Tibial artery (tissue), 4 donors: ENCODE results near the gene SLC25A4.
"Not testable (repeated sequence)": the region's sequence is repeated elsewhere in the genome, so short reads cannot be mapped to it uniquely, and the experiment has no call there.

Experiments used
- DNase-seq, 2 donors: peaks; one replicate each; pipeline ENCODE4 v3.0.0-alpha.2; 2019
- H3K27ac ChIP-seq, 2 donors: fragments of 200-600 bp; sonication (generic) in 1 of 2; 1 replicate in 1 of 2; 2 replicates in 1 of 2; pipeline ENCODE4 v1.5.1; 2018 to 2019; ENCODE audit warnings: mild to moderate bottlenecking in 1 of 2
- H3K27me3 ChIP-seq, 2 donors: fragments of 200-600 bp; sonication (generic) in 1 of 2; one replicate each; pipeline versions ENCODE4 v1.5.1 to v1.6.0; 2016 to 2019
- H3K36me3 ChIP-seq, 3 donors: fragments of 200-600 bp; sonication (generic) in 2 of 3; one replicate each; pipeline ENCODE4 v1.5.1; 2016 to 2019; ENCODE audit warnings: mild to moderate bottlenecking in 2 of 3
- H3K4me1 ChIP-seq, 4 donors: fragments of 200-600 bp; sonication (generic) in 2 of 4; 1 replicate in 3 of 4; 2 replicates in 1 of 4; pipeline ENCODE4 v1.5.1; 2016 to 2019
- H3K4me3 ChIP-seq, 2 donors: fragments of 200-600 bp; sonication (generic) in 1 of 2; 1 replicate in 1 of 2; 2 replicates in 1 of 2; pipeline ENCODE4 v1.5.1; 2018 to 2019; ENCODE audit warnings: mild to moderate bottlenecking in 2 of 2
- H3K9me3 ChIP-seq, 3 donors: fragments of 200-600 bp; sonication (generic) in 1 of 3; one replicate each; pipeline ENCODE4 v1.5.1; 2016 to 2019
- CTCF ChIP-seq, 2 experiments: fragments of 200-600 bp in 1 of 2; fragments of 450-650 bp in 1 of 2; IDR thresholded peaks; one replicate each; pipeline ENCODE4 v1.5.1; 2017 to 2019; ENCODE audit warnings: antibody characterized with exemption in 2 of 2, mild to moderate bottlenecking in 1 of 2, moderate library complexity in 1 of 2
- intact Hi-C: fragments of 100-400 bp; cut with DNase I; formaldehyde crosslinking; loops from one replicate; pipeline ENCODE4 v1.15.0; 2023; ENCODE audit warnings: low total_unique reads

SLC25A4 gene

GRCh38 chr4:185113340-185113739 is 29.7 kb upstream of the SLC25A4 start:
- no peak for TF ChIP-seq CTCF (IDR thresholded peaks at IDR 0.05)
- DNase-seq, result no peak
- H3K27ac ChIP-seq, result no peak overlapping the region

GRCh38 chr4:185115827-185116232 is 27.2 kb upstream of the SLC25A4 start:
- Histone ChIP-seq H3K27ac (no peak overlapping the region), H3K4me3 (no peak overlapping the region)
- no peak for TF ChIP-seq CTCF (IDR thresholded peaks at IDR 0.05)

More at GRCh38 chr4:185113340-185113739, 29.7 kb upstream of the SLC25A4 start:
- Histone ChIP-seq H3K27me3 (no peaks in the 10 kb centered on the region), H3K9me3 (no peaks in the 10 kb centered on the region), H3K36me3 (no peaks in the 10 kb centered on the region), H3K4me3 (no peak overlapping the region), H3K4me1 (peaks cover 0 to 30% (median 18%) of the 10 kb centered on the region in 4 donors)
- intact Hi-C loops, result no loop called here

DNA sequence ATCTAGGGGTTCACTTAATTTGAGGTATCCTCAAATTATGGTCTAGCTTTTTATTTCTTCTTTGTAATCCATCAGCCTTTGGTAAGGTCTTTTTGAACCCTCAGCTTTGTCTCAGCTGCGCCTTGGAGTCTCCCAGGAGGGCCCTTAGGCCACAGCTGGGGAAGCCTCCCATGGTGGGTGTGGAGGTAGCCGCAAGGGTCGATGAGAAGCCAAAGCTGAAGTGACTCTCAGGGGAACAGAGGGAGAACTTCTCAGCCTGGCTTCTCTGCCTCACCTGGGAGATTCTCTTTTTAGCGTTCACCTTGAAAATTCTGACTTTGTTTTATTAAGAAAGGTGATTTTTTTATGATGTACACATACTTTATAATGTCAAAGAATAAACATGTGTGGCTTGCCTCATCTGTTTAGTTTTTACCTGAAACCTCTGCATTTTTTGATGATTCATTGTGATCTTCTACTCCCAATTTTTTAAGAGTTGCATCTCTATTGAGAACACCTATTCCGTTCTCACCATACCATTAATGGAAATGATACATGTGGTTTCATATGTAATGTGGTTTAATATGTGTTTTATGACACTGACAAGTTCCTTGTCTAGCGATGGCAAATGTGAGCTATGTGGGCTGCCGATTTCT is 25.6 kb upstream of the SLC25A4 start:
- Histone ChIP-seq H3K4me1 (peaks cover 0 to 18% (median 12%) of the 10 kb centered on the region in 4 donors), H3K4me3 (no peak overlapping the region), H3K27me3 (no peaks in the 10 kb centered on the region), H3K9me3 (no peaks in the 10 kb centered on the region), H3K27ac (no peak overlapping the region), H3K36me3 (no peaks in the 10 kb centered on the region)
- DNase-seq, result no peak
- no peak for TF ChIP-seq CTCF (IDR thresholded peaks at IDR 0.05)
- intact Hi-C loops, result no loop called here

More at GRCh38 chr4:185115827-185116232, 27.2 kb upstream of the SLC25A4 start:
- H3K4me1 ChIP-seq, result peaks cover 0 to 30% (median 18%) of the 10 kb centered on the region in 4 donors
- peak in 1 of 2 donors; percentile 67 for DNase-seq
- no peaks in the 10 kb centered on the region for H3K27me3 ChIP-seq
- intact Hi-C loops, result no loop called here
- H3K36me3 ChIP-seq, result no peaks in the 10 kb centered on the region
- H3K9me3 ChIP-seq, result no peaks in the 10 kb centered on the region

- no peak for TF ChIP-seq CTCF (IDR thresholded peaks at IDR 0.05)
- intact Hi-C loops, result no loop called here
- Histone ChIP-seq H3K4me1 (peaks cover 0 to 7% (median 6%) of the 10 kb centered on the region in 4 donors), H3K36me3 (no peaks in the 10 kb centered on the region), H3K27me3 (no peaks in the 10 kb centered on the region), H3K4me3 (no peak overlapping the region), H3K27ac (no peak overlapping the region), H3K9me3 (no peaks in the 10 kb centered on the region)
- DNase-seq, result no peak
Observed at GRCh38 chr4:185118876-185119275, 24.2 kb upstream of the SLC25A4 start.

DNA sequence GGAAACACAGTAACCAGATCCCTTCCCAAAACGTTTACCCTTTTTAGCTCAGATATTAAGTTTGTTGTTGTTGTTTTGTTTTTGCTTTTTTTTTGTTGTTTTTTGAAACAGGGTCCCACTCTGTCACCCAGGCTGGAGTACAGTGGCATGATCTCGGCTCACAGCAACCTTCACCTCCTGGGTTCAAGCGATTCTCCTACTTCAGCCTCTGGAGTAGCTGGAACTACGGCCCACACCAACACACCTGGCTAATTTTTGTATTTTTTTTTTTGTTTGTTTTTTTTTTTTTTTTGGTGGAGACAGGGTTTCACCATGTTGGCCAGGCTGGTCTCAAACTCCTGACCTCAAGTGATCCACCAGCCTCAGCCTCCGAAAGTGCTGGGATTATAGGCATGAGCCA is 23.6 kb upstream of the SLC25A4 start:
- H3K27me3 ChIP-seq, H3K4me3 ChIP-seq, H3K27ac ChIP-seq, H3K9me3 ChIP-seq, H3K4me1 ChIP-seq, DNase-seq, intact Hi-C loops, H3K36me3 ChIP-seq: not testable (repeated sequence)

GRCh38 chr4:185119927-185120630 is 23.0 kb upstream of the SLC25A4 start:
- TF ChIP-seq CTCF (IDR thresholded peaks at IDR 0.05), result no peak
- Histone ChIP-seq H3K4me1 (peaks cover 0 to 7% (median 6%) of the 10 kb centered on the region in 4 donors), H3K27ac (no peak overlapping the region), H3K4me3 (no peak overlapping the region), H3K36me3 (no peaks in the 10 kb centered on the region), H3K9me3 (no peaks in the 10 kb centered on the region), H3K27me3 (no peaks in the 10 kb centered on the region)
- no peak for DNase-seq
- intact Hi-C loops, result loop anchor here (10.0 kb wide), 1 partner anchor 295 kb away; the partner anchor contains the start of gene ACSL1
